Hepatocyte (in vitro differentiated cells): ENCODE results near the gene AGBL4.

Experiments used
- CTCF ChIP-seq: fragments of 200-600 bp; sonication (generic); IDR thresholded peaks from 2 replicates; pipeline ENCODE4 v1.5.1; 2016; ENCODE audit warnings: antibody characterized with exemption, mild to moderate bottlenecking; ENCODE audit not compliant: poor library complexity
- EZH2 ChIP-seq: fragments of 200-600 bp; sonication (generic); IDR thresholded peaks from 2 replicates; pipeline ENCODE4 v1.6.1; 2016; ENCODE audit warnings: antibody characterized with exemption, mild to moderate bottlenecking, borderline replicate concordance
- EZH2phosphoT487 ChIP-seq: fragments of 200-600 bp; sonication (generic); IDR thresholded peaks from one replicate; pipeline ENCODE4 v1.6.1; 2018; ENCODE audit warnings: antibody characterized with exemption, mild to moderate bottlenecking, low read depth, moderate library complexity; ENCODE audit not compliant: unreplicated experiment, severe bottlenecking

GRCh38 chr1:48773133-48773532 lies 1250.6 kb downstream of the AGBL4 start:
- TF ChIP-seq EZH2 (no peak), CTCF (no peak), EZH2phosphoT487 (no peak)
